ENCODE results near the gene B3GLCT. TPM values are rescaled to one million over a fixed set of nuclear protein-coding genes. Genes with fewer than 3 reads are reported as not detected.

Gene B3GLCT
- total RNA-seq (1 to 10 TPM; 5.2 to 5.8 TPM), polyA plus RNA-seq (10 to 100 TPM in 1 of 2 donors, 1 to 10 TPM in 1; 7.3 to 10.2 TPM)

DNA sequence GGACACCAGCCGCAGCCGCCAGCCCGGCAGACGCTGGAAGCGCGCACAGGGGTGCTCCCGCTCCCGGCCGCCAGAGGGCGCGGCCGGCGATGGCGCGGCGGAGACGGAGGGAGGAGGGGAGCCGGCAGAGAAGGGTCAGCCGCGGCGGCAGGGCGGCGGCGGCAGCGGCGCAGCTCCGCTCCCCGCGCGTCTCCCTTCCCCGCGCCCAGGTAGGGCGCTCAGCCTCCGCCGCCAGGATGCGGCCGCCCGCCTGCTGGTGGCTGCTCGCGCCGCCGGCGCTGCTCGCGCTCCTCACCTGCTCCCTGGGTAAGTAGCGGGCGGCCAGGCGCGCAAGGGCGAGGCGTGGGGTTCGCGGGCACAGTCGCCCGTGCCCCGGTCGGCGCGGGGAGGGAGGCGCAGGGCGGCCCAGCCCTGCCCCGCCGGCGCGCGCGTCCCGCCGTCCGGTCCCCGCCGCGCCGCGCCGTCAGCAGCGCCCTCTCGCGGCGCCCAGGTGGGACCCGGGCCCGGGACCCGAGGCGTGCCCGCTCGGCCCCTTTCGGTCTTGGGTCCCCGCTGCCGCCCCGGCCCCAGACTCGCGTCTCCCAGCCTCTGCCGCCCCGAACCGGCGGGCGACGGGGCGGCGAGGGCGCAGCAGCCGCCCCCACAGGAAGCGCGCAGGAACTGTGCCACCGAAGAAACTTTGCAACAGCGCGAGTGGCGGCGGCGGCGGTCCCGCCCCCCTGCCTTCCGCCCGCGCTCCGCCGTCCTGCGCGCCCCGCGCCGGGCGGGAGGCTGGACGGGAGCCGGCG lies at the start of gene B3GLCT:
Gene B3GLCT, plus strand, starts transcription at position 127 of the 788 bp plus-strand sequence. Its CDS starts 110 bp downstream, at position 237.
- Histone ChIP-seq H3K36me3 (ENCODE audit: insufficient read depth, low read length) (no peaks in the 10 kb centered on the region), H3K27me3 (ENCODE audit: insufficient read depth, low read length) (no peaks in the 10 kb centered on the region), H3K4me1 (ENCODE audit: insufficient read depth, low read length) (peaks cover 13% of the 10 kb centered on the region), H3K27ac (ENCODE audit: low read depth, low read length) (peak within 1 kb of the TSS; percentile 83), H3K4me3 (ENCODE audit: low read length in 2 of 2) (peak within 1 kb of the TSS; percentile 19 to 60), H3K9me3 (ENCODE audit: control insufficient read depth in 1 of 2, low read length in 2 of 2) (no peaks in the 10 kb centered on the region)
- H3K4me3 Mint-ChIP-seq, result peak within 1 kb of the TSS; percentile 83 to 90 (median 88)
- intact Hi-C loops (cut with micrococcal nuclease), result loop anchor here (1.0 to 10.0 kb wide), 5 partner anchors 38 to 1335 kb away; partner anchors contain the start of genes BRCA2, N4BP2L2 and ZAR1L
- CTCF ChIA-PET (ENCODE audit: partially characterized antibody), result interaction anchor here (0.6 to 1.5 kb wide), 9 partner anchors 9 to 1196 kb away, joined by 3 to 6 read pairs (median 3); no protein-coding TSS in a partner anchor
- peak within 1 kb of the TSS; percentile 90 to 96 (median 91) for H3K27ac Mint-ChIP-seq
- peak; percentile 74 to 86 (median 84) for DNase-seq
- peaks cover 0 to 2% of the 10 kb centered on the region in 2 donors for H3K36me3 Mint-ChIP-seq
- no peaks in the 10 kb centered on the region for H3K27me3 Mint-ChIP-seq
- H3K4me1 Mint-ChIP-seq, result peaks cover 19 to 23% (median 22%) of the 10 kb centered on the region in 4 donors
- H3K9me3 Mint-ChIP-seq, result no peaks in the 10 kb centered on the region
- POLR2A ChIA-PET (ENCODE audit: partially characterized antibody), result interaction anchor here (0.6 to 4.8 kb wide), 8 partner anchors 9 to 1339 kb away, joined by 3 to 37 read pairs (median 4); partner anchors contain the start of genes HSPH1 and N4BP2L2

GRCh38 chr13:31150315-31150985 lies 49.3 kb upstream of the B3GLCT start:
- no peak overlapping the region for H3K27ac ChIP-seq (ENCODE audit: low read depth, low read length)
- peaks cover 85% of the 10 kb centered on the region for H3K36me3 ChIP-seq (ENCODE audit: insufficient read depth, low read length)
- DNase-seq, result no peak
- Mint-ChIP-seq H3K9me3 (no peaks in the 10 kb centered on the region), H3K36me3 (peaks cover 62 to 88% of the 10 kb centered on the region in 2 donors), H3K27me3 (no peaks in the 10 kb centered on the region), H3K27ac (peak overlapping the region in 2 of 7 donors; percentile 11 to 30), H3K4me3 (no peak overlapping the region), H3K4me1 (peaks cover 0 to 7% (median 0%) of the 10 kb centered on the region in 4 donors)
- ChIA-PET CTCF (ENCODE audit: partially characterized antibody) (no interaction called here), POLR2A (ENCODE audit: partially characterized antibody) (interaction anchor here (1.2 to 1.7 kb wide), 2 partner anchors 10 to 12 kb away, joined by 3 to 4 read pairs; partner anchors contain the start of gene HSPH1)
- H3K9me3 ChIP-seq (ENCODE audit: control insufficient read depth in 1 of 2, low read length in 2 of 2), result no peaks in the 10 kb centered on the region
- intact Hi-C loops (cut with micrococcal nuclease), result no loop called here
- no peak overlapping the region for H3K4me3 ChIP-seq (ENCODE audit: low read length in 2 of 2)
- no peaks in the 10 kb centered on the region for H3K27me3 ChIP-seq (ENCODE audit: insufficient read depth, low read length)
- no peaks in the 10 kb centered on the region for H3K4me1 ChIP-seq (ENCODE audit: insufficient read depth, low read length)

DNA sequence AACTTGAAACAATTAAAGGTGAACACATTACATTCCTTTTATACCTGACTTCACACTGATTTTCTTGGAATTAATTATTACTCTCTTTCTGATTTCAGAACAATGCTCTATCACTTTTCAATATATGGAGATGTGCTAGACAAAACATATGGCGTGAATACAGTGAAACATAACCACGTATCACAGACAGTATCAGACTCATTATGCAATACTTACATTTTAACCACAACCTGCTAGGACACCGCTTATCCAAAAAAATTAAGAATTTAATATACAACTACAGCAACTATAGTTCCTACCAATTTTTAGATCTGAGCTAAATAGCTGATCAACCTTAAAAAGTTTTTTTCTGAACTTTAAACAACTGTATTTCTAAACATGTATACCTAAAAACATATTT lies 47.9 kb upstream of the B3GLCT start:
- peaks cover 0 to 7% (median 0%) of the 10 kb centered on the region in 4 donors for H3K4me1 Mint-ChIP-seq
- CTCF ChIA-PET (ENCODE audit: partially characterized antibody), result interaction anchor here (1.1 to 1.3 kb wide), 2 partner anchors 9 to 49 kb away, joined by 3 to 4 read pairs; partner anchors contain the start of gene HSPH1
- Histone ChIP-seq H3K9me3 (ENCODE audit: control insufficient read depth in 1 of 2, low read length in 2 of 2) (no peaks in the 10 kb centered on the region), H3K27me3 (ENCODE audit: insufficient read depth, low read length) (no peaks in the 10 kb centered on the region), H3K27ac (ENCODE audit: low read depth, low read length) (no peak overlapping the region), H3K4me1 (ENCODE audit: insufficient read depth, low read length) (no peaks in the 10 kb centered on the region), H3K4me3 (ENCODE audit: low read length in 2 of 2) (no peak overlapping the region), H3K36me3 (ENCODE audit: insufficient read depth, low read length) (peaks cover 76% of the 10 kb centered on the region)
- H3K9me3 Mint-ChIP-seq, result no peaks in the 10 kb centered on the region
- no peak overlapping the region for H3K4me3 Mint-ChIP-seq
- POLR2A ChIA-PET (ENCODE audit: partially characterized antibody), result no interaction called here
- no peaks in the 10 kb centered on the region for H3K27me3 Mint-ChIP-seq
- peaks cover 55 to 84% of the 10 kb centered on the region in 2 donors for H3K36me3 Mint-ChIP-seq
- H3K27ac Mint-ChIP-seq, result peak overlapping the region in 2 of 7 donors; percentile 39 to 61
- intact Hi-C loops (cut with micrococcal nuclease), result no loop called here
- no peak for DNase-seq

GRCh38 chr13:31154939-31155338 lies 44.8 kb upstream of the B3GLCT start:
- H3K27ac Mint-ChIP-seq, result no peak overlapping the region
- H3K27me3 ChIP-seq (ENCODE audit: insufficient read depth, low read length), result no peaks in the 10 kb centered on the region
- POLR2A ChIA-PET (ENCODE audit: partially characterized antibody), result no interaction called here
- H3K4me1 Mint-ChIP-seq, result peaks cover 12 to 18% (median 16%) of the 10 kb centered on the region in 4 donors
- H3K4me3 Mint-ChIP-seq, result no peak overlapping the region
- no peak for DNase-seq
- no peaks in the 10 kb centered on the region for H3K9me3 ChIP-seq (ENCODE audit: control insufficient read depth in 1 of 2, low read length in 2 of 2)
- peaks cover 50% of the 10 kb centered on the region for H3K36me3 ChIP-seq (ENCODE audit: insufficient read depth, low read length)
- intact Hi-C loops (cut with micrococcal nuclease), result no loop called here
- no peak overlapping the region for H3K27ac ChIP-seq (ENCODE audit: low read depth, low read length)
- no peaks in the 10 kb centered on the region for H3K27me3 Mint-ChIP-seq
- no peak overlapping the region for H3K4me3 ChIP-seq (ENCODE audit: low read length in 2 of 2)
- no peaks in the 10 kb centered on the region for H3K9me3 Mint-ChIP-seq
- peaks cover 33 to 68% of the 10 kb centered on the region in 2 donors for H3K36me3 Mint-ChIP-seq
- CTCF ChIA-PET (ENCODE audit: partially characterized antibody), result no interaction called here
- peaks cover 19% of the 10 kb centered on the region for H3K4me1 ChIP-seq (ENCODE audit: insufficient read depth, low read length)

GRCh38 chr13:31159306-31159705 lies 40.5 kb upstream of the B3GLCT start:
- intact Hi-C loops (cut with micrococcal nuclease), result no loop called here
- Histone ChIP-seq H3K36me3 (ENCODE audit: insufficient read depth, low read length) (peaks cover 9% of the 10 kb centered on the region), H3K27me3 (ENCODE audit: insufficient read depth, low read length) (no peaks in the 10 kb centered on the region), H3K27ac (ENCODE audit: low read depth, low read length) (no peak overlapping the region), H3K4me3 (ENCODE audit: low read length in 2 of 2) (no peak overlapping the region), H3K9me3 (ENCODE audit: control insufficient read depth in 1 of 2, low read length in 2 of 2) (no peaks in the 10 kb centered on the region), H3K4me1 (ENCODE audit: insufficient read depth, low read length) (peaks cover 37% of the 10 kb centered on the region)
- Mint-ChIP-seq H3K4me3 (peak overlapping the region; percentile 96 to 99 (median 98)), H3K4me1 (peaks cover 23 to 54% (median 29%) of the 10 kb centered on the region in 4 donors), H3K36me3 (peaks cover 7 to 55% of the 10 kb centered on the region in 2 donors), H3K27ac (peak overlapping the region in 5 of 7 donors; percentile 40 to 100 (median 65)), H3K9me3 (no peaks in the 10 kb centered on the region), H3K27me3 (no peaks in the 10 kb centered on the region)
- POLR2A ChIA-PET (ENCODE audit: partially characterized antibody), result interaction anchor here (3.8 kb wide), 1 partner anchor 42 kb away, joined by 37 read pairs; the partner anchor contains the start of gene B3GLCT
- no peak for DNase-seq
- CTCF ChIA-PET (ENCODE audit: partially characterized antibody), result no interaction called here

- Mint-ChIP-seq H3K4me1 (peaks cover 23 to 54% (median 29%) of the 10 kb centered on the region in 4 donors), H3K27ac (peak overlapping the region; percentile 97 to 100 (median 99))
- CTCF ChIA-PET (ENCODE audit: partially characterized antibody), result interaction anchor here (1.3 to 1.5 kb wide), 2 partner anchors 9 to 16 kb away, joined by 4 read pairs; no protein-coding TSS in a partner anchor
Observed at GRCh38 chr13:31160857-31161556, 38.8 kb upstream of the B3GLCT start.

More at GRCh38 chr13:31160857-31161556, 38.8 kb upstream of the B3GLCT start:
- H3K36me3 Mint-ChIP-seq, result peaks cover 0 to 39% of the 10 kb centered on the region in 2 donors
- H3K27me3 Mint-ChIP-seq, result no peaks in the 10 kb centered on the region
- H3K4me3 ChIP-seq (ENCODE audit: low read length in 2 of 2), result peak overlapping the region; percentile 79 to 81
- H3K4me3 Mint-ChIP-seq, result peak overlapping the region; percentile 96 to 99 (median 98)
- no peaks in the 10 kb centered on the region for H3K9me3 ChIP-seq (ENCODE audit: control insufficient read depth in 1 of 2, low read length in 2 of 2)
- no peaks in the 10 kb centered on the region for H3K36me3 ChIP-seq (ENCODE audit: insufficient read depth, low read length)
- DNase-seq, result peak; percentile 52 to 69 (median 57)
- H3K27ac ChIP-seq (ENCODE audit: low read depth, low read length), result peak overlapping the region; percentile 95
- peaks cover 37% of the 10 kb centered on the region for H3K4me1 ChIP-seq (ENCODE audit: insufficient read depth, low read length)
- H3K27me3 ChIP-seq (ENCODE audit: insufficient read depth, low read length), result no peaks in the 10 kb centered on the region
- no peaks in the 10 kb centered on the region for H3K9me3 Mint-ChIP-seq
- intact Hi-C loops (cut with micrococcal nuclease), result loop anchor here (2.0 to 5.0 kb wide), 4 partner anchors 116 to 1309 kb away; partner anchors contain the start of genes HMGB1 and UBL3
- POLR2A ChIA-PET (ENCODE audit: partially characterized antibody), result interaction anchor here (0.6 to 3.8 kb wide), 5 partner anchors 11 to 1267 kb away, joined by 3 to 37 read pairs (median 3); partner anchors contain the start of genes B3GLCT and N4BP2L1
